ENCODE data around the gene STK31. TPM values are rescaled to one million over a fixed set of nuclear protein-coding genes. Genes with fewer than 3 reads are reported as not detected.

The STK31 gene
- total RNA-seq, 2 experiments from 2014 or later = 0.20 to 0.30 TPM

GRCh38 chr7:23714579-23714978, 4.6 kb downstream of the STK31 start:
- Histone ChIP-seq H3K36me3 (ENCODE audit: insufficient read depth, low read length) (no peaks in the 10 kb centered on the region), H3K4me1 (ENCODE audit: insufficient read depth, low read length) (no peaks in the 10 kb centered on the region), H3K9me3 (ENCODE audit: control insufficient read depth in 1 of 2, insufficient read depth in 1 of 2, low read length in 2 of 2) (peaks cover 0 to 7% of the 10 kb centered on the region in 2 experiments), H3K27ac (ENCODE audit: low read depth in 1 of 2, low read length in 2 of 2) (no peak overlapping the region), H3K4me3 (ENCODE audit: low read length) (no peak overlapping the region), H3K27me3 (ENCODE audit: control insufficient read depth in 1 of 2, insufficient read depth in 2 of 2, low read length in 2 of 2) (no peaks in the 10 kb centered on the region)
- ATAC-seq (ENCODE audit: poor library complexity) (no peak), DNase-seq (no peak)
- POLR2A ChIA-PET = no interaction called here
- Mint-ChIP-seq H3K4me1 (ENCODE audit: low read depth) (no peaks in the 10 kb centered on the region), H3K4me3 (no peak overlapping the region), H3K9me3 (no peaks in the 10 kb centered on the region), H3K36me3 (ENCODE audit: low read depth) (no peaks in the 10 kb centered on the region), H3K27ac (no peak overlapping the region), H3K27me3 (no peaks in the 10 kb centered on the region)
- CTCF ChIA-PET = interaction anchor here (0.5 to 1.9 kb wide), 3 partner anchors 13 to 168 kb away, joined by 3 to 5 read pairs (median 5); no protein-coding TSS in a partner anchor
- intact Hi-C loops (cut with DNase I, micrococcal nuclease) = loop anchor here (5.0 to 10.0 kb wide), 2 partner anchors 287 to 360 kb away; no protein-coding TSS in a partner anchor
- no peak for TF ChIP-seq CTCF (IDR thresholded peaks at IDR 0.05)

- Histone ChIP-seq H3K36me3 (ENCODE audit: insufficient read depth, low read length) (no peaks in the 10 kb centered on the region), H3K27ac (ENCODE audit: low read depth in 1 of 2, low read length in 2 of 2) (no peak overlapping the region), H3K4me1 (ENCODE audit: insufficient read depth, low read length) (no peaks in the 10 kb centered on the region), H3K27me3 (ENCODE audit: control insufficient read depth in 1 of 2, insufficient read depth in 2 of 2, low read length in 2 of 2) (no peaks in the 10 kb centered on the region), H3K4me3 (ENCODE audit: low read length) (no peak overlapping the region), H3K9me3 (ENCODE audit: control insufficient read depth in 1 of 2, insufficient read depth in 1 of 2, low read length in 2 of 2) (peaks cover 0 to 3% of the 10 kb centered on the region in 2 experiments)
- no peak for TF ChIP-seq CTCF (IDR thresholded peaks at IDR 0.05)
- ChIA-PET POLR2A (interaction anchor here (0.6 kb wide), 1 partner anchor 133 kb away, joined by 3 read pairs; no protein-coding TSS in a partner anchor), CTCF (interaction anchor here (1.3 kb wide), 1 partner anchor 168 kb away, joined by 5 read pairs; no protein-coding TSS in a partner anchor)
- Mint-ChIP-seq H3K4me3 (no peak overlapping the region), H3K4me1 (ENCODE audit: low read depth) (no peaks in the 10 kb centered on the region), H3K27me3 (no peaks in the 10 kb centered on the region), H3K9me3 (no peaks in the 10 kb centered on the region), H3K27ac (no peak overlapping the region), H3K36me3 (ENCODE audit: low read depth) (no peaks in the 10 kb centered on the region)
- DNase-seq (no peak), ATAC-seq (ENCODE audit: poor library complexity) (no peak)
- intact Hi-C loops (cut with DNase I, micrococcal nuclease) = loop anchor here (10.0 kb wide), 1 partner anchor 360 kb away; no protein-coding TSS in a partner anchor
Observed at GRCh38 chr7:23715099-23715498, 5.1 kb downstream of the STK31 start.

GRCh38 chr7:23717788-23718187, 7.8 kb downstream of the STK31 start:
- H3K9me3 ChIP-seq (ENCODE audit: control insufficient read depth in 1 of 2, insufficient read depth in 1 of 2, low read length in 2 of 2) = no peaks in the 10 kb centered on the region
- no peaks in the 10 kb centered on the region for H3K4me1 ChIP-seq (ENCODE audit: insufficient read depth, low read length)
- Mint-ChIP-seq H3K9me3 (no peaks in the 10 kb centered on the region), H3K36me3 (ENCODE audit: low read depth) (no peaks in the 10 kb centered on the region), H3K4me1 (ENCODE audit: low read depth) (no peaks in the 10 kb centered on the region), H3K27me3 (no peaks in the 10 kb centered on the region), H3K27ac (no peak overlapping the region), H3K4me3 (no peak overlapping the region)
- no peak overlapping the region for H3K4me3 ChIP-seq (ENCODE audit: low read length)
- no peak for TF ChIP-seq CTCF (IDR thresholded peaks at IDR 0.05)
- DNase-seq = no peak
- H3K27ac ChIP-seq (ENCODE audit: low read depth in 1 of 2, low read length in 2 of 2) = no peak overlapping the region
- intact Hi-C loops (cut with DNase I, micrococcal nuclease) = loop anchor here (10.0 kb wide), 1 partner anchor 363 kb away; no protein-coding TSS in a partner anchor
- ChIA-PET POLR2A (no interaction called here), CTCF (interaction anchor here (1.3 to 1.7 kb wide), 2 partner anchors 8 to 38 kb away, joined by 3 to 7 read pairs; partner anchors contain the start of genes FAM221A and STK31)
- ATAC-seq (ENCODE audit: poor library complexity) = no peak
- no peaks in the 10 kb centered on the region for H3K36me3 ChIP-seq (ENCODE audit: insufficient read depth, low read length)
- H3K27me3 ChIP-seq (ENCODE audit: control insufficient read depth in 1 of 2, insufficient read depth in 2 of 2, low read length in 2 of 2) = no peaks in the 10 kb centered on the region

All from CD4-positive, alpha-beta T cell (primary cell).